Measurements from ENCODE around the gene ASIC4.

ASIC4 gene

DNA sequence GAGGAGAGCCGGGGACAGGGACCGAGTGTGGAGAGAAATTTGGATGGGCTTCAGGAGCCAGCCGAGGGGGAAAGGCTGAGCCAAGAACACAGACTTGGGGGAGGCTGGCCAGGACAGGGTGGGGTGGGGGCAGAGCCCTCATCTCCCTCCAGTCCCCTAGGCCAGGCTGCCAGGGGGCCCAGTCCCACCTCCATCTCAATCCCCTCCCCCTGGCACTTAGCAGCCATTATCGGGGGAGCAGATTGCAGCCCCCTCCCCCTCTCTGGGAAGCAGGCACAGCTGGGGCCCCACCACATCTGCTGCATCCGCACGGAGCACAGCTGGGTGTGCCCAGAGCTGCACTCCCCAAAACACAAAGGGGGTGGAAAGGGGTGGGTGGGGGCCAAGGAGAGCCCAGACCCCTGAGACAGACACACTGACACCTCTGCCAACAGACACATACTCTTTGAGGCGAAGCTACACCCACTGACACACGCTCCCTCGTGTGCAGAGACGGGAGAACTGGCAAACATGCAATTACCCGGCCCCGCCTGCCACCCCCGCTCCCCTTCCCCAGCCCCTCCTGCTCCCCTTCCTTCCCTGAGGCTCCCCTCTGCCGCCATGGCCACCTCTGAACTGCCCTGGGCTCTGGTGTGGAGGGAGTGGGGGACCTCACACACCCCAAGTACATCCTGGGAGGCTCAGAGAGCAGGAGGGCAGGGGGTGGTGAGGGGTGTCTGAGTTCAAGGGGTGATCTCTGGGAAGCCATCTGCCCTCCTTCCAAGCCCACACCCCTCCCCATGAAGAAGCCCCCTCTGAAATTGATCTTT is 5.1 kb upstream of the ASIC4 start:
- no peak for DNase-seq (ENCODE audit: low read depth)
- no peak overlapping the region for H3K4me3 ChIP-seq (ENCODE audit: control insufficient read depth, low read depth, low read length)
- TF ChIP-seq, protein P1, sequence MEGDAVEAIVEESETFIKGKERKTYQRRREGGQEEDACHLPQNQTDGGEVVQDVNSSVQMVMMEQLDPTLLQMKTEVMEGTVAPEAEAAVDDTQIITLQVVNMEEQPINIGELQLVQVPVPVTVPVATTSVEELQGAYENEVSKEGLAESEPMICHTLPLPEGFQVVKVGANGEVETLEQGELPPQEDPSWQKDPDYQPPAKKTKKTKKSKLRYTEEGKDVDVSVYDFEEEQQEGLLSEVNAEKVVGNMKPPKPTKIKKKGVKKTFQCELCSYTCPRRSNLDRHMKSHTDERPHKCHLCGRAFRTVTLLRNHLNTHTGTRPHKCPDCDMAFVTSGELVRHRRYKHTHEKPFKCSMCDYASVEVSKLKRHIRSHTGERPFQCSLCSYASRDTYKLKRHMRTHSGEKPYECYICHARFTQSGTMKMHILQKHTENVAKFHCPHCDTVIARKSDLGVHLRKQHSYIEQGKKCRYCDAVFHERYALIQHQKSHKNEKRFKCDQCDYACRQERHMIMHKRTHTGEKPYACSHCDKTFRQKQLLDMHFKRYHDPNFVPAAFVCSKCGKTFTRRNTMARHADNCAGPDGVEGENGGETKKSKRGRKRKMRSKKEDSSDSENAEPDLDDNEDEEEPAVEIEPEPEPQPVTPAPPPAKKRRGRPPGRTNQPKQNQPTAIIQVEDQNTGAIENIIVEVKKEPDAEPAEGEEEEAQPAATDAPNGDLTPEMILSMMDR (conservative IDR thresholded peaks at IDR 0.05; ENCODE audit: control insufficient read depth, insufficient read depth, low read depth, low read length), result no peak

DNA sequence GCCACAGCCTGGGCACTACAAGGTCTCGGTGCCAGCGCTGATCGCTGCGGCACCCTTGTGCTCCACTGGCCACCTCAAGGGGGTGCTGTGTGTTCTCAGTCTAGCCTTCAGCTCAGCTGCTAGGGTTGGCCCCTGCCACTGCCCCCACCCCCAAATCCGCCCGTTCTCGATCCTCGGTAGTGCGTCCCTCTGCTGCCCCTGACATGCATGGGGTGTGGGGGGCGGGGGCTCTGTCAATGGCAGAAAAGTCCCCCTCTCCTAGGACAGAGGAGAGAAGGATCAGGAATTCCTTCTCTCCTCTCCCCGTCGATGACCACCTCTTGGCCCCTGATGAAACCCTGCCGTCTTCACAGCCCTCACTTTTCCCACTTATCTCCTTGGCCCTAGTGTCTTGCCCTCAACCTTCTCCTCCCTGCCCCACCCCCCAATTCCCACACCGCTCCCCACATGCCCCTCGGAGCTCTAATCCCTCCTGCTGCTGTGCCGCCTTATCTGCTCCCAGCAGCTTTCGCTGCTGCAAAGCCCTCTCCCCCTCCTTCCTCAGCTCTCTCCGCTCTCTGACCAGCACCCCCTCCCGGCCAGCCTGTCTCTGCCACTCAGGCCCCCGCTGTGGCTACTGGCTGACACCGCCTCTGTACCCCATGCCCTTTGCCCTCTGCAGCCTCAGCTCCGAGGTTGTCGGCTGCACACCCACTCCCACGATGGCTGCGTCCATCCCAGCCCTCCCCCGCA is 4.3 kb upstream of the ASIC4 start:
- H3K4me3 ChIP-seq (ENCODE audit: control insufficient read depth, low read depth, low read length), result peak overlapping the region; percentile 9
- peak; percentile 42 for DNase-seq (ENCODE audit: low read depth)
- TF ChIP-seq, protein P1 (conservative IDR thresholded peaks at IDR 0.05; ENCODE audit: control insufficient read depth, insufficient read depth, low read depth, low read length), result peak; percentile 74

DNA sequence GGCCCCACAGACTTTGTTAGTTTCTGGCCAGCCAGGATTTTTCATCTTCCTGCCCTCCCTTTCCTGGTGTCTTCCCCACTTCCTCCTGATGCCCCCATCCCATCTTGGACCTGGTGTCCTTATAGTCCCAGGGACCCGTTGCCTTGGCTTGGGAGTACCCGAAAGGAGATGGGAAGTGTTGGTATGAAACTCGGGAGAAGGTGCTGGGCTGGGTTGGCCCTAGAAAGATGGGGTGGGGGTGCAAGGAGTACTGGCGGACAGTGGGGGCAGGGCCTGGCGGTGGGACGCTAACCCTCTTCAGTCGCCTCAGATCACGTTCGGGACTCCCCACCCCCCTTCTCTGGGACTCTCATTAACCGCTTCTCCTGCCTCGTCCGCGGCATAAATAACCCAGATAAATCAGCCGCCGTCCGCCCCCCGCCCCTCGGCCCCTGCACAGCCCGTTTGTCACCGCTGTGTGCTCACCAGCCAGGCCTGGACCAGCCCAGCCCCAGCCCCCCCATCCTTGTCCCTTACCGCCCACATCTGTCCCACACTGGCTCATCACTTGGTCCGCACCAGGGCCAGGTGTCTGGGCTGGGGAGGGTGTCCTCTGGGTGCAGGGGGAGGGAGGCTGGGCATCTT is 3.7 kb upstream of the ASIC4 start:
- DNase-seq (ENCODE audit: low read depth), result no peak
- TF ChIP-seq, protein P1 (conservative IDR thresholded peaks at IDR 0.05; ENCODE audit: control insufficient read depth, insufficient read depth, low read depth, low read length), result no peak
- H3K4me3 ChIP-seq (ENCODE audit: control insufficient read depth, low read depth, low read length), result no peak overlapping the region

DNA sequence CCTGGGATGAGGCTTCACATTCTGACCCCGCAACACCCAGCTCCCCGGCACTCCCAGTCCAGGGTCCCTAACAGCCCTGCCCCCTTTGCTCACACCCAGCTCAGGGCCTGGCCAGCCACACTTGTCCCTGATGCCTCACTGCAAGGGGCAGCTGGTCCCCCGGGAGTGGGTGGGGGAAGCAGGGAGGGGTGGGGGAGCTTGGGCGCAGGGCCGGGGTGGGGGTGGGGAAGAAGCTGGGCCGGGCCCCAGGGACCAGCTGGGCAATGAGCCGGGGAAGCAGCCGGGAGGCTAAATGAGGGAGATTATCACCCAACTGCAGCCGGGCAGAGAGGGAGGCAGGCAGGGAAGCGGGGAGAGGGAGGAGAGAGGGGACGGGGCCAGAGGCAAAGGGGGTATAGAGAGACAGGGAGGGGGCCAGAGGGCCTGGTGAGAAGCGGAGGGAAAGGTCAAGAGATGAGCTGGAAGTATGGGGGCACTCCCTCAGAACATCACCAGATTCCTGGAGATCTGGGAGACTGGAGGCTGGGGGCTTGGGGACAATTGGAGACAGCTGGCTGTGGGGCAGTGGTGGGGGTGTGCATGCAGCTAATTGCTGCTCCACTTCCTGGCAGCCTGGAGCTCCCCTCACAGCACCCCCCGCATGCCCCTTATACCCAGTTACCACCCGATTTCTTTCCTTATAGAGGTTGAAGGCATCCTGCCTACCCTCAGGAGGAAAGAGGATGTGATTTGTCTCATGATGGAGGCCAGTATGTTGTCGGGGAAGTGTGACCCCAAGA is 2.5 kb upstream of the ASIC4 start:
- TF ChIP-seq, protein P1 (conservative IDR thresholded peaks at IDR 0.05; ENCODE audit: control insufficient read depth, insufficient read depth, low read depth, low read length), result no peak

DNA sequence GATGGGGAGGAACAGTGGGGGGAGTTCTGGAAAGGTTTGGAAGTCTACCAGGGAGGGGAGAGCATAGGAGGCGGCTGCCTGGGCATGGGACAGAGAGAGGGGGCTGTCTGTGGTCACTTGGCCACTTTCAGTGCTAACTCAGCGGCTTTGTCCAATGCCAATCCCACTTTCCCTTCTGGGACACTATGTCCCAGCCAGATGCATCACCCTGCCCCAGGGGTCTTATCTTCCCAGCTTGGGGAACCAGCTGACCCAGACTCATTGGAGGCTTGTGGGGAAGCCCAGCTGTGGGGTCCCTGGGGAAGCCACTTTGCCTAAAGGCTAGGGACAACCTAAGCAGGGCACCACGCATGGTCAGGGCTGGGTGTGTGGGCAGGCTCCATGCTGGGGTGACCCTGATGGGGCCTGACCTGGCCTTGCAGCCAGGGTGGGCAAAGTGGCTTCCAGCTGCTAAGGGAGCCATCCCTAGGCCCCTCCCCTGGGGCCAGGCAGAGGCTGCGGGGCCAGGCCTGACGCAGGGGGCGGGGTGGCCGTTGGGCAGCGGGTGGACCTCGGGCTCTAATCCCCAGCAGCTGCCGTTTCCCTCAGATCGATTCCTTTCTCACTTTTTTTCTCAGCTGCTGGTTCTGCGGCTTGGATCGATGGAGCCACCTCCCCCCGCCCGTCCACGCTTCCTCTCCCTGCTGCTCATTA is 1.6 kb upstream of the ASIC4 start:
- TF ChIP-seq, protein P1 (conservative IDR thresholded peaks at IDR 0.05; ENCODE audit: control insufficient read depth, insufficient read depth, low read depth, low read length), result no peak
- DNase-seq (ENCODE audit: low read depth), result no peak
- H3K4me3 ChIP-seq (ENCODE audit: control insufficient read depth, low read depth, low read length), result no peak overlapping the region

More for the DNA sequence above, 2.5 kb upstream of the ASIC4 start:
- H3K4me3 ChIP-seq (ENCODE audit: control insufficient read depth, low read depth, low read length), result no peak overlapping the region
- DNase-seq (ENCODE audit: low read depth), result no peak

DNA sequence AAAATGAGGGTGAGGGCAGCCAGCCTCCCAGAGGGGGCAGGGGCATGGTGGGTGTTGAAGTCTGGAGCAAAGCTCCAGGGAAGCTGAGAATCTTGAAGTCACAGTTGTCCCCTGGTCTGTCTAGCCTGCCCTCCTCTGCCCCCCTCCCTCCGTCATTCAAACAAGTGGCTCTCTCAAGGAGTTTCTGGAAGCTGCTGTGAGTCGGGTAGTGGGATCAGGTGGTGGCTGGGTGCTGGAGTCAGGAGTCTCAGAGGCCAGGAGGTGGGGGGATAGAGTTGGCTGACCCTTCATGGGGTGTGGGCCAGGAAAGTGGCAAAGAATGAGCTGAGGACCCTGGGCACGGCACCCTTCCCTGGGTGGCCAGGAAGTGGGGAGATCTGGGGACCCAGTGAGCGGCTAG is 495 bp upstream of the ASIC4 start:
- DNase-seq (ENCODE audit: low read depth), result no peak
- H3K4me3 ChIP-seq (ENCODE audit: control insufficient read depth, low read depth, low read length), result no peak overlapping the region

More for the DNA sequence above, 495 bp upstream of the ASIC4 start:
- TF ChIP-seq, protein P1 (conservative IDR thresholded peaks at IDR 0.05; ENCODE audit: control insufficient read depth, insufficient read depth, low read depth, low read length), result no peak
